Vagina (tissue), 2 donors: ENCODE data around the gene NIPAL3.
A peak's percentile ranks its signal among the peaks of the same experiment; 100 is the strongest.

Experiments
- POLR2A ChIP-seq, 2 donors: fragments of 450-650 bp; IDR thresholded peaks; one replicate each; pipeline ENCODE4 v1.6.1; 2017; ENCODE audit warnings: antibody characterized with exemption in 2 of 2, mild to moderate bottlenecking in 2 of 2, moderate library complexity in 2 of 2
- POLR2AphosphoS5 ChIP-seq, 2 donors: sonication (generic); formaldehyde crosslinking; IDR thresholded peaks; one replicate each; pipeline ENCODE4 v1.9.0; 2017; ENCODE audit warnings: antibody characterized with exemption in 2 of 2, mild to moderate bottlenecking in 2 of 2, low read depth in 1 of 2; ENCODE audit not compliant: insufficient read depth in 1 of 2
- TF ChIP-seq, protein P1 (sequence below), 3 experiments: fragments of 450-650 bp in 2 of 3; fragments of 200-600 bp in 1 of 3; sonication (generic) in 1 of 3; IDR thresholded peaks; one replicate each; pipeline ENCODE4 v1.5.1; 2017 to 2019; ENCODE audit warnings: antibody characterized with exemption in 3 of 3, mild to moderate bottlenecking in 2 of 3, moderate library complexity in 2 of 3

DNA sequence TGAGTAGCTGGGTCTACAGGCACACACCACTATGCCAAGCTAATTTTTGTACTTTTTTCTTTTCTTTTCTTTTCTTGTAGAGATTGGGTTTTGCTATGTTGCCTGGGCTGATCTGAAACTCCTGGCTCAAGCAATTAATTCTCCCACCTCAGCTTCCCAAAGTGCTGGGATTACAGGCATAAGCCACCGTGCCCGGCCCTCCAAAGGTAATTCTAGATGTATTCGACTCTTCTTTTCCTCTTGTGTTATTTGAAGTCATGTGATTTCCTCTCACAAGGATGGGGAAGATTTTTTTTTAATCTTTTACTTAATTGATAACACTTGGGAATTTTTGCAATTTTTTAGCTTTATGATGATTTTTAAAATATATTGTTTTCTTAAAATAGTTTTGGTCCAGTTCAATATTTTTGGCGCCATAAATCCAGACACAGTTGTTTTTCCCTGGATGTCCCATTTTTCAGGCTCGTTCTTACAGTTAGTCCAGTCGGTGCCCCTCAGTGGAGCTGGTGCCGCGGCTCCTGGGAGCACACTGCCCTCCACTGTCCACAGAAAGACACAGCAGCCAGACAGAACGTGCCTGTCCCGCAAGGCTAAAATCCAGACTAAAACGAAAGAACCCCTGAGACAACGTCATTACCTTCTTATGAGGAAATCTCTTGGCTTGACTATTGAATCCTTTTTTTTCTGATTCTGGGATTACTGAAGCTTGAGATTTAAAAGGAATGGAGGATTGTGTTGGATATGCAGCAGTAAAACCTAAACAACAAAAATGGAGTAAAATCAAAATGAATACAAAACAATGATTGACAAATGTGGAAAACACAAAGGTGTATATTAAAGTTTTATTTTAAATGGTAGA is 24.4 kb upstream of the NIPAL3 start:
- TF ChIP-seq, protein P1, sequence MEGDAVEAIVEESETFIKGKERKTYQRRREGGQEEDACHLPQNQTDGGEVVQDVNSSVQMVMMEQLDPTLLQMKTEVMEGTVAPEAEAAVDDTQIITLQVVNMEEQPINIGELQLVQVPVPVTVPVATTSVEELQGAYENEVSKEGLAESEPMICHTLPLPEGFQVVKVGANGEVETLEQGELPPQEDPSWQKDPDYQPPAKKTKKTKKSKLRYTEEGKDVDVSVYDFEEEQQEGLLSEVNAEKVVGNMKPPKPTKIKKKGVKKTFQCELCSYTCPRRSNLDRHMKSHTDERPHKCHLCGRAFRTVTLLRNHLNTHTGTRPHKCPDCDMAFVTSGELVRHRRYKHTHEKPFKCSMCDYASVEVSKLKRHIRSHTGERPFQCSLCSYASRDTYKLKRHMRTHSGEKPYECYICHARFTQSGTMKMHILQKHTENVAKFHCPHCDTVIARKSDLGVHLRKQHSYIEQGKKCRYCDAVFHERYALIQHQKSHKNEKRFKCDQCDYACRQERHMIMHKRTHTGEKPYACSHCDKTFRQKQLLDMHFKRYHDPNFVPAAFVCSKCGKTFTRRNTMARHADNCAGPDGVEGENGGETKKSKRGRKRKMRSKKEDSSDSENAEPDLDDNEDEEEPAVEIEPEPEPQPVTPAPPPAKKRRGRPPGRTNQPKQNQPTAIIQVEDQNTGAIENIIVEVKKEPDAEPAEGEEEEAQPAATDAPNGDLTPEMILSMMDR (IDR thresholded peaks at IDR 0.05), result peak; percentile 74 to 98 (median 89)
- TF ChIP-seq POLR2AphosphoS5 (IDR thresholded peaks at IDR 0.05; ENCODE audit: insufficient read depth in 1 of 2, low read depth in 1 of 2) (peak in 1 of 2 donors; percentile 34), POLR2A (IDR thresholded peaks at IDR 0.05) (no peak)
